ENCODE results near the gene AQP7. TPM values are rescaled to one million over a fixed set of nuclear protein-coding genes. Genes with fewer than 3 reads are reported as not detected.
"Not testable (repeated sequence)": the region's sequence is repeated elsewhere in the genome, so short reads cannot be mapped to it uniquely, and the experiment has no call there.

AQP7 gene
- total RNA-seq, 1 donor from 2014 or later, result 37.0 TPM

DNA sequence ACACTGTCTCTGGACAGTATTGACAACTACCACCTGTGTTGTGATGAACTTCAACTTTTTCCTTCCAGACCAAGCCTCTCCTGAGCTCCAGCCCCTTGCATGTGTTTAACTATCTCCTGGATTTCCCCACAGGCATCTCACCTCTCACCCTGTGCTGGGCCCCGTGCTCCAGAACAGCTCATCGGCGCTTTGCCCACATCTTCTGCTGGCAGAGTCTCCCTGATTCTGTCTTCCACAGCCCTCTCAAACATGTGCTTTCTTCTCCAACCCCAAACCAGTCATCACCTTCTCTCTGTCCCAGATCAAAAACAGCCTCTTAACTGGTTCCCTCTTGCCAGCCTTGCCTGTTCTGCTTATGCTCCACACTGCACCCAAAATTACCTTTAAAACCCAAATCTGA lies 8.4 kb downstream of the AQP7 start:
- not testable (repeated sequence) for DNase-seq

DNA sequence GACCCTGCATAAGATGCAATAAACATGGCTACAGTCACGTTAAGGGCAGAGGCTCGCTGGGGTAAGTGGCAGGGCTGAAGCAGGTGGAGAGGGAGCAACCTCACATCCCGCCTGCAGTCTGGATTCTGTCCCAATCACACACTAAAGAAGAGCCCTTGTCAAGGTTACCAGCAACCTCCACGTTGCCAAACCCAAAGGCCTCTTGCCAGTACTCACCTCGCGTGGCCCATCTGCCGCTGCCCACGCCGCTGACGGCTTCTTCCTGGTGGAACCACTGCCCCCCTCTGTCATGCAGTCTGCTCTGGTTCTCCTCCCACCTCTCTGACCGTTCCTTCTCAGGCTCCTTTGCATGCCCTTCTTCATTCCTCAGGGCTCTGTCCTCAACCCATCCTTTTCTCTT lies 8.8 kb downstream of the AQP7 start:
- no peak for DNase-seq

DNA sequence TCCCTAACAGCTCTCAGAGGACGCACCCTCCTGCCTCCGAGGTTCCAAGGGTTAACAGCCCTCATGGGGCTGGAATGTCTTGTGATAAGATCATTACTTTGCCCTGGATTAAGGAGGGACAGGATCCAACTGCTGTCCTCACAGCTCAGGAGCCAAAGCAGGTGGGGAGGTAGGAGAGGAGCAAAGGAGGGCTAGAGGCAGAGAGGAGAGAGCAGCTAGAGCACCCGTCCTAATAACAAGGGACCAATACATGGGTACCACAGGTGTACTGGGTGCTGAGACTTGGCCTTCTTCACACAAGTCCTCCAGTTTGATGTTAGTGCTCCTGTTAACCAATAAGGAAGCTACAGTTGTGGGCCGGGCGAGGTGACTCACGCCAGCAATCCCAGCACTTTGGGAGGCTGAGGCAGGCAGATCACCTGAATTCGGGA lies 9.8 kb downstream of the AQP7 start:
- DNase-seq, result not testable (repeated sequence)

DNA sequence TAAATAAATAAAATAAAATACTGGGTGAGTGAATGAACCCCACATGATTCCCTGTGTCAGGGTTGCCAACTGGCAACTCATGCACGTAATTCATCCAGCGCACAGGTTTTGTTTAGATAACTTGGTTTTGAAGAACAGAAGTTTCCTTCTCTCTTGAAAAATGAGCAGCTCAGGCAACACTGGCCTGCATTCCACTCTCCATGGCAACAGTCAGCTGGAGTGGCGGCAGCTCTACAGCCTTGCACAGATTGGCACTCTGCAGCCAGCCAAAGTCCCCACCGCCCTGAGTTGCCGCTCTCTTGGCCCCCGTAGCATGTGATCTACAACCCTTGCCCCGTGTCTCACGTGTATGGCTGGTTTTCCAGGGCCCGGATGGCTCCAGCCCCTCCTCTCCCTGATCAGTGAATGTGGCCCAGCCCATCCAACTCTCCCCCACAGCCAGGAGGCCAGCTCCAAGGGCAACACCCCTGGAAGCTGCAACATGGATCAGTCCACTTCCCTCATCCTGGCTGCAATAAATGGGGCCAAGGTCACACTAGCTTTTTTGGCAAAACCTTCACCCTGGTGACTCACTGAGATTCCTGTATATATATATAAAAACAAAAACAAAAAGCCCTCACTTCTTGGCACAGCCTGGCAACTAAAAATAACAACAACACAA lies 11.1 kb downstream of the AQP7 start:
- DNase-seq, result peak; percentile 70

DNA sequence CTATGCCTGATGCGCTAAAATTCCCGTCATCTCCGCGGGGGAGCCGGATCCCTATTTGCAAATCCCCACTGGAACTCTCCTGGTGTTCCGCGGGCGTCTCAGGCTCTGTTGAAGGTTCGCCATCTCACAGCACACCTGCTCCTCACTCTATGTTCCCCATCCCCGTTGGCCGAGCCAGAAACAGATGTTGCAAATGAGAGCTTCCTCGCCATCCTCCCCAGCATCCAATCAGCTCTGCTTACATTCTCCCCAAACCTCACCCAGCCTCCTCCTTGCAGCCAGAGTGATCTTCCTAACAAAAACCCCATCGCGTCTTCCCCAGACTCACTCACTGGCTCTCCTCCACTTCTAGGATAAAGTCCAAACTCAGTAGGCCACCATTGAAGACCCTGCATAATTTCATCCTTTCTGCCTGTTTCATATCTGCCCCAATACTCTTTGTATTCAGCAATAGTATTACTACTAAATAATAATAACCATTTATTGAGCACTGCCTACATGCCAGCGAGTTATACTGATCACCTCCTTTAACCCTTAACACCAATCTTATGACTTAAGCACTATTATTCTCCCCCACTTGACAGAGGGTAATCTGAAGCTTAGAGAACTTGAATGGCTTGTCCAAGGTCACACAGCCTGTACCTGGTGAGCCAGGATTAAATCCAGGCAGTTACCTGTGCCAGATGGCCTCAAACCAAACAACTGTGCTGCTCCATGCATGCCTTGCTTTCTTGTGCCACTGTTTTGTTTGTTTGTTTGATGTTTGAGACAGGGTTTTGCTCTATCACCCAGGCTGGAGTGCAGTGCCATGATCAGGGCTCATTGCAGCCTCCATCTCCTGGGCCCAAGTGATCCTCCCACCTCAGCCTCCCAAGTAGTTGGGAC lies 14.0 kb downstream of the AQP7 start:
- DNase-seq, result no peak

DNA sequence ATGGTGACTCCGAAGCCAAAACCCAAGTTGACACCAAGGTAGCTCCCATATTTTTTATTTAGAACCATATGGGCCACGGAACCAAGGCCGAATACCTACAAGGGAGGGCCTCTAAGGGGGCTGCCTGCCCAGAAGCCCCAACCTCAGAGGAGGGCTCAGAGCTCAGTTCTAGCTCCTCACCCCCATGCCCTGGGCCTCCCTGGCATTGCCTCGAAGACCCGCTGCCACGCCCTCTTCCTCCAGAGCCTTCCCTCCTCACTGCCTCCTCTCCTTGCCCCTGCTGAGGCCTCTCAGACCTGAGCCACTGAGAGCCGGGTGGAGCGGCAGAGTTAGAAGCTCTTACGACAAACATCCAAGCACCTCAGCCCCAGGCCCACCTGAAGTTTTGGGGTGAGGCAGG lies 15.4 kb downstream of the AQP7 start:
- not testable (repeated sequence) for DNase-seq

DNA sequence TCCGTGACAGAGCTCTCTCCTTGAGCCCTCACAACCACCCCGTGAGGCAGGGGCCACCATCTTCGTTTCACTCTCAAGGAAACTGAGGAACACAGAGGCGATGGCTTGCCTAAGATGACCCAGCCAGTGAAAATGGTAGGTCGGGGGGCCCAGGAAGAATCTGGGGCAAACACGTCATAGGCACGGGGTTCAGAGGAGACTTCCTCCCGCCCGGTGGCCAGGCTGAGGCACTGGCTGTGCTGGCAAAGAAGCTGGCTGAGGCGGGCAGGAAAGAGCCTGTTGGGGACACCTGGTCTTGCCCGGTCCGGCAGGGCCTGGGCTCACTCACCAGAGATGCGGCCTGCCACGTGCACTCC lies 15.7 kb downstream of the AQP7 start:
- not testable (repeated sequence) for DNase-seq

DNA sequence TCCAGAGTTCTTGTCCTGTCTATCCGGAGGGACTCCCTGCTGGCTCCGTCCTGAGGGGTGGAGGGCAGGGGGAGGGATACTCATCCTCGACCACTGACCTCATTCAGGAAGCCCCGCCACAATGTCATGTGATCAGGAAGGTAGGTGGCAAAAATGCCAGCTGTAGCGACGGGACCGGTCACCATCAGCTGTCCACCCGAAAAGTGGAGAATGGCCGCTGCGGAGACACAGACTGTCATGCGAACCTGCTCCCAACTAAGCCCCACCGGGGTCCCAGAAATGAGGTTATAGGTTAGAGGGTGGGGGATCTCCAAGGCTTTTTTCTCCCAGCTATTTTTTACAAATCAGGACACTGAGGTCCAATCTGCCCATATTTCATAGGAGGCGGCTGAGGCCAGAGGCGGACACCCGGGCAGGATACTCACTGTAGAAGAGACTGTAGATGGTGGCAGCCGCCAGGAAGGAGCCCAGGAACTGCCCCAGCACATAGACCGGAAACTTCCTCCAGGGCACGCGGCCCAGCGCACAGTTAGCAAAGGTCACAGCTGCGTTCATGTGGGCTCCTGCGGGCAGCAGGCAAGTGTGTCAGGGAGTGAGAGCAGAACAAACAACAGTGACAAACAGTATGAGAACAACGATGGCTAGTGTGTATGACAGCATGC lies 16.3 kb downstream of the AQP7 start:
- not testable (repeated sequence) for DNase-seq

DNA sequence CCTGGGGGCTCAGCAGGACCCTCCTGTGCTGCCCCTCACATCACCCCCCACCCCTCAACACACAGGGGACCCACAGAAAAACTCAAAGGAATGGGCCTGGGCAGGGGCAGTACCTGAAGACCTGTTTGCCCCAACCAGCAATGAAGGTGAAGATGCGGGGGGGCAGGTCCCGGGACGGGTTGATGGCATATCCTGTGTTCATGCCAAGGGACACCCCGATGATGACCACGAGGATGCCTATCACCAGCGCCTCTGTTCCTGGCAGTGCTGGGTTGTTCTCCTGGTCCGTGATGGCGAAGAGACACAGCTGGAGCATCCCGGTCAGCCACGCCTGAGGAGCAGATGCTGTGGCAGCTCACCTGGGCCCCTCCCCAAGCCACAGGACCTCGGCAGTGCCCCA lies 16.8 kb downstream of the AQP7 start:
- not testable (repeated sequence) for DNase-seq

DNA sequence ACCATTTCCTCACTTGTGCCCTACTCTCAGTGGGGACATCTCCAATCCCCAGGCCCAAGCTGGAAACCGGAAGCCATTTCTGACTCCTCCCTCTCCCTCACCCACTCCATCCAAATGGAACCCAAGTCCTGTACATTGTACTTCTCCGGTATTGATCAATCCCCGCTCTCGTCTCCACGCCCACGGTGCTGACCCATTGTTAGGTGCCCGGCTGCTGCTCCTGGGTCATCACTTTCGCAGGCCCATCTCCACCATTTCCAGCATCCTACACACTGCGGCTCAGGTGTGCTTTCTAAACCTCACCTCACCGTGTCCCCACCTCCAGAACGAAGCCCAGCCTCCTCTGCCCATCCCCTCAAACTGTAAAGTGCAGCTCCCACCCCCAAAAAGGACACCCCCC lies 19.0 kb downstream of the AQP7 start:
- not testable (repeated sequence) for DNase-seq

DNA sequence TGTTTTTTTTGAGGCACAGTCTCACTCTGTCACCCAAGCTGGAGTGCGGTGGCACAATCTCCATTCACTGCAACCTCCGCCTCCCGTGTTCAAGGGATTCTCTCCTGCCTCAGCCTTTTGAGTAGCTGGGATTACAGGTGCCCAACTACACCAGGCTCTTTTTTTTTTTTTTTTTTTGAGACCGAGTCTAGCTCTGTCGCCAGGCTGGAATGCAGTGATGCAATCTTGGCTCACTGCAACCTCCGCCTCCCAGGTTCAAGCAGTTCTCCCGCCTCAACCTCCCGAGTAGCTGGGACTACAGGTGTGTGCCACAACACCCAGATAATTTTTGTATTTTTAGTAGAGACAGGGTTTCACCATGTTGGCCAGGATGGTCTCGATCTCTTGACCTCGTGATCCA lies 20.0 kb downstream of the AQP7 start:
- DNase-seq, result not testable (repeated sequence)

DNA sequence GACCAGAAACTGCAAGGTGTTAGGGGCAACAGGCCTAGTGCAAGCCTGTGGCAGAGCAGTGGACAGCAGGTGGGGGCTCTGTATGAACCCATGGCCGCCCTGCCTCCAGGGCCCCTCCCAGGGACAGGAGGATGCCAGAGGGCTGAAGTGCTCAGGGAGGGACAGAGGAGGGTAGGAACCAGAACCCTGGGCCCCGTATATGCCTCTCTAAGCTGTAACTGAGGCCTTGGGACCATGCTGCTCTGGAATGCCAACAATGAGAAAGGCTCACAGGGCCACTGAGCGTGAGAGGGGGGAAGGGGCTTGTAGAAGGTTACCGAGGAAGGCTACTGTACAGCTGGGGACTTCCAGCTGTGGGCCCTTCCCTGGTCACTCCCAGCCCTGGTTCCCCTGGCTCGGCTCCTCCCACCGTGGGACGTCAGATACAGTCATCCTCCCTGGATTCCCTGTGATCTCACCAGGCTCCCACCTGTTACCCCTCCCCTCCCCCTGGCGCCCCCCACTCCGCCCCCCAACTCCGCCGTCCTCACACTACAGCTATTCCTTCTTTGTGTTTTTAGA lies 21.1 kb downstream of the AQP7 start:
- DNase-seq, result no peak

DNA sequence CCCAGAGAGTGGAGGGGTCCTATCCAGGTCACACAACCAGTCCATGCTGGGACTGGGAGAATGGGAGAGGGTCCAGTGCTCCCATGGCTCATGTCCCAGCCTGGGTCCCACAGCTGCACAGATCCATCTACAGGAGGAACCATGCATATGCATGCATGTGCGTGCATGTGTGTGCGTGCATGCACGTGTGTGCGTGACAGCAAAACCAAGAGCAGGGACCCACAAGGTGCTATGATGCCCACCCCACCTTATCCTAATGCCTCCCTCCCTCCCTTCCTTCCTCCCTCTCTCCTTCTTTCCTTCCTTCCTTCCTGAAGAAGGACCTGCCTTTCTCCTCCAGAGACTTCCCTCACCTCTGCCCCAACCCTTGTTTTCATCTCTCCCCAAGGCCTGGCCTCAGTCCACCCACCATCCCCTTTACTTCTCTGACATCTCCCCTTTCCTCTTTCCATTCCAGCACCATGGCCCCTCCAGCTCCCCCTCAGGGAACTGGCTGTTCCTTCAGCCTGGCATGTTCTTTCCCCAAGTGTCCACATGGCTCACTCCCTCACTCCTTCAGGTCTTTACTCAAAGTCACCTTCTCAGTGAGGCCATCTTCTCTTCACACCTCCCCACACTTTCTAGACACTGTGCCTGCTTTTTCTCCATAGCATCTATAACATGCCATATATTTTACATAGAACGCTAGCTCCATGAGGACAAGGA lies 21.8 kb downstream of the AQP7 start:
- no peak for DNase-seq

DNA sequence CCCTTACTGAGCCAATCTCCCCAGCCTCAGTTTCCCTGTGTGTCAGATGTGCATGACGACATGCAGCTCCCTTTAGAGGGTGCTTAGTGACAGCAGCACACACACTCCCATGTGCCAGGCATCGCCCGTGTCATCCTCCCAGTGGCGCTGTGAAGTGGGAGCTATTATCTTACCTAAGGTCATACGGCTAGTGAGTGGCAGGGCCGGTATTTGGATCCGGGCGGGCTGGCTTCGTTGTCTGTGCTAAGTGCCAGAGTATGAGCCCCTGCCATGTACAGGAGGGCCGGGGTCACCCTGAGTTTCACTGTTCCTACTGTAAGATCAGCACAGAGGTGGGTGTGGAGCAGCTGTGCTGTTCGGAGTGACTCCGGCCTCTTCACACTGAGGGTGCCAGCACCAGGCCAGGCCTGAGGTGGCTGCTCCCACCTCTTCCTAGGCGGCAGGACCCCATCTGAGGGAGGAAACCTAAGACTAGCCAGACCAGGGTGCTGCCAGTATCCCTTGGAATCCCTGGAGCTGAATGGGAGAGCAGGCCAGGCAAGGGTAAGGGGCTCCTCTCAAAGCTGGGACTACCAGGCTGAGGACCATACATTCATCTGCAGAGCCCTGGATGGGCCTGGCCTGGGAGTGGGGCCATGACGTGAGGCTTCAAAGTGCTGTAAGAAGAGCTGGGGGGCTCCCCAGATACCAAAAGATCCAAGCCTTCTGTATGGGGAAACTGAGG lies 22.5 kb downstream of the AQP7 start:
- DNase-seq, result no peak

DNA sequence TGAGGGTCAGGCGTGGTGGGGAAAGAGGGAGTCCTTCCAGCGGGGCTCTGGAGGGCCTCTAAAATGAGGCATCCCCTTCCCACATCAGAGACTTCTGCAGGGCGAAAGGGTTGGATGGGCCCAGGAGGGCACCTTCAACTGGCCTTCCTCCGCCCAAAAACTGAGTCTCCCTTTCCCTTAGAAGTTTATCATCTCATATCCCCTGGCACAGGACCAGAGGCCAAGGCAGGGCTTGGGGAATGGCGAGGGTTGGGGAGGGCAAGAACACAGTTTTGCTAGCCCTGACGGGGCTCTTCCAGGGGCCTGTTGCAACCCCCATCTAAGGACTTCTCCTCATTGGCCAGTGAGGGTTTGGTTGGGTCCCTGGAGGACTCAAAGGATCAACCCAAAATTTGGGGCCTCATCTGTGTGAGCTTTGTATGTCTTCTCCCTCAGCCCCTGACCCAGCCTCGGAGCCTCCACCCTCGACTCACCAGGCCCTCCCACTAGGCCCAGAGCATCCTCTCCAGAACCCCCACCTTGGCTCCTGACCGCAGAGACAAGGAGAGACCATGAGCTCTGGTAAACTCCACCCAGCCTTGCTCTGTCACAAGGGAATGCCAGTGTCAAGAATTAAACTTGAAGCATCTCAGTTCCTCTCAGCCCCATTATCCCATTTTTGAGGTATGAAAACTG lies 24.1 kb downstream of the AQP7 start:
- DNase-seq, result no peak

DNA sequence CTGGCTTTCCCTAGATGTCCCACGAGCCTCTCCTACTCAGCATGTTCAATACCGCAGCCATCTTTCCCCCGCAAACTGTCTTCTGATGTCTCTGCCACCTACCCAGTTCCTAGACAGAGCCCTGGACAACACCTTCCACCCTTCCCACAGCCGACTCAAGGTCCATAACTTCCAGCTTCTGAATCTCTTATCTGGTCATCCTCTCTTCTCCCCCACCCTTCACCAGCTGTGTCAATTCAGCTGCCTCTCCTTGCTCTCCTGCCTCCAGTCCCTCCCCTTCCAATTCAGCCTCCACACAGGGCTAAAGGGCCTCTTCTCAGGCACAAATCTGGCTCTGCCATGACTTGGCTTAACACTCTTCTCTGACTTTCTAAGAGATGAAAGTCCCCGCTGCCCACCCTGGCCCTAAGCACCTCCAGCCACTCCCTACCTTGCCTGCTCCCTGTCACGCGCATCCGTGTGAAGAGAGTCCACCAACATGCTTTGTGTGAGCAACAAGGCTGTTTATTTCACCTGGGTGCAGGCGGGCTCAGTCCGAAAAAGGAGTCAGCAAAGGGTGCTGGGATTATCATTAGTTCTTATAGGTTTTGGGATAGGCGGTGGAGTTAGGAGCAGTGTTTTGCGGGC lies 25.2 kb downstream of the AQP7 start:
- DNase-seq, result no peak

DNA sequence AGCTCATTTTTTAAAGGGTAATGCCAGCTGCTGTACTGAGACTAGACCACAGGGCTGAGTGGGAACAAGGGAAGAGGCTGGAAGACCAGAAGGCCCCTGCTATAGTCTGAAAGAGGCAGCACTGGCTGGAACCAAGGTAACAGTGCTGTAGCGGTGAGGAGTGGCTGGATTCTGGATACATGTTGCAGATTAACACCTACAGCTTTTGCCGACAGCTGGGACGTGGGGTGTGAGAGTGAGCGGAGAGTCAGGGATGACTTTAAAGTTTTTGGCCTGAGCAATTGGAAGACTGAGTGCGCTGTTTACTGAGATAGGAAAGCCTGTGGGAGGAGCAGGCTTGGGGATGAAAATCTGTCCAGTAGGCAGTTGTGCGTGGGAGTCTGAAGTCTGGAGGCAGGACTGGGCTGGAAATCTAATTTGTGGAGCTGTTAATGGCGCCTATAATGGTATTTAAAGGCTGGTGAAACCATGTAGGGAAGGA lies 26.5 kb downstream of the AQP7 start:
- DNase-seq, result no peak

DNA sequence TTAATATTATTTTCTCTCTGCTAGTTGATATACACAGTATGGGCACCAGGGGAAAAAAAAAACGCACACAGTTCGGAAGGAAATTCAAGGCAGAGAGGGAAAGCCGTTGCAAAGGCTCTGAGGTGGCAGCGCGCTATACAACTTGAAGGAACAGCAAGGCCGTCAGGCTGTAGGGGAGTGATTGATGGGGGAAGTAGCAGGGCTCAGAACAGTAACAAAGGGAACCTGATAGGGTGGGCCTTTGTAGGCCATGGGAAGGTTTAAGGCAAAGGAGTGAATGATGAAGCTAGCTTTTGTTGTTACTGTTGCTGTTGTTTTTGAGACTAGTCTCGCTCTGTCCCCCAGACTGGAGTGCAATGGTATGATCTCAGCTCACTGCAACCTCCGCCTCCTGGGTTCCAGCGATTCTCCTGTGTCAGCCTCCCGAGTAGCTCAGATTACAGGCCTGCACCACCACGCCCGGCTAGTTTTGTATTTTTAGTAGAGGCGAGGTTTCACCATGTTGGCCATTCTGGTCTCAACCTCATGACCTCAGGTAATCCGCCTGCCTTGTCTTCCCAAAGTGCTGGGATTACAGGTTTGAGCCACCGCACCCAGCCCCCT lies 27.0 kb downstream of the AQP7 start:
- DNase-seq, result no peak

DNA sequence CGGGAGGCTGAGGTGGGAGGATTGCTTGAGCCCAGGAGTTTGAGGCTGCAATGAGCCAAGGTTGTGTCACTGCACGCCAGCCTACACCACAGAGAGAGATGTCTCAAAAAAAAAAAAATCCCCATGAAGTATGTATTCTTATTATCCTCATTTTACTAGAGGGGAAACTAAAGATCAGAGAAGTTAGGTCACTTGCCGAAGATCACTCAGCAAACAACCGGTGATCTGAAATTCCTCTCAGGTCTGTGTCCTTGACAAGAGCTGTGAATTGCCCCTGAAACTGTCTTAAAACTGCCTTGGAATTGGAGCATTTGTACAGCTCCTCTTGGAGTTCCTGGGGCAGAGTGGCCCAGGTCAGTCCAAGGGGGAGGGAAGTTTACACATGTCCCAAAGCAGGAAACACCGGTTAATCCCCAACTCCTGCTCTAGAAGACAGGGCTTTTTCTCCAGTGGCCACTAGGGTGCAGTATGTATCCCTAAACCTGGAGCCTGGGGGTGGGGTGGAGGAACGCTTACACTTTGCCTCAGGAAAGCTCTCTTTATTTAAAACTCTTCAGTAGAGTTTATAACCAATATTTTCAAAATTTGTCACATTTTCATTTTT lies 27.6 kb downstream of the AQP7 start:
- peak; percentile 71 for DNase-seq

Data from skin of body (tissue), 2 donors.